ENCODE results near the gene ARSB.
"Not testable (repeated sequence)": the region's sequence is repeated elsewhere in the genome, so short reads cannot be mapped to it uniquely, and the experiment has no call there.

The ARSB gene

DNA sequence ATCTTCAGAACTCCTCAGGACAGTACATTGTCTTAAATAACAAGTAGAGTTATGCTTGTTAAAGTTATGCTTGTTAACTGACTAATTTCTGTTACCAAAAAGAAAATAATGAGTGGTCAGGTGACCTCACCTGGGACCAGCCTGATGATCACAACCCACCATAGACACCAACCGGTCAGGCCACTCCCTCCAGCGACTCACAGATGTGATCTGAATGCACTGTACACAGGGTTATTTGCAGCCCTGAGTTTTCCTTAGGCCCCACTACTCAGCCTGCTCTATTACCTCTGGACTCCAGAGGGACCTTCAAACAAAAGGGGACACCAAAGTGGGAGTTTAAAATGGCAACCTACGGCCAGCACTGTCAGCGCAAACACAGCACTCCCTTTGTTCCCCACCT is 55.3 kb downstream of the ARSB start:
- DNase-seq, result no peak

- DNase-seq, result peak in 1 of 2 donors; percentile 25
Observed at GRCh38 chr5:78927657-78928282, 57.3 kb downstream of the ARSB start.

- DNase-seq, result no peak
Observed at GRCh38 chr5:78926252-78926651, 58.9 kb downstream of the ARSB start.

- DNase-seq, result no peak
Observed at GRCh38 chr5:78925129-78925876, 59.8 kb downstream of the ARSB start.

DNA sequence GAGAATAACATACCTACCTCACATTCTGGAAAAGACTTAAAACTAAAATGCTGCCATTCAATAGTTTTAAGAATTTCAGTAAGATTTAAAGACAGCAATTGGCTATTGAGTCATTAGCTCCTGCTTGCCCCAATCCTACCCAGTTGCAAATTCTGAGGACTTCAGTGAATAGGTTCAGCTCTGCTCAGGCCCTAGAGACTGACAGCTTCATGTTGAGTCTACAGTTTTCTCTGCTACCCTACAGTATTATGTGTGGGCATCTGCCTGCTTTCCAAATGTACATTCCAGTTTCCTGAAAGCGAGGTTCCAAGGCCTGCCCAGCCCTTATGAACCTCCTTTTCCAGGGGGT is 61.5 kb downstream of the ARSB start:
- DNase-seq, result no peak

DNA sequence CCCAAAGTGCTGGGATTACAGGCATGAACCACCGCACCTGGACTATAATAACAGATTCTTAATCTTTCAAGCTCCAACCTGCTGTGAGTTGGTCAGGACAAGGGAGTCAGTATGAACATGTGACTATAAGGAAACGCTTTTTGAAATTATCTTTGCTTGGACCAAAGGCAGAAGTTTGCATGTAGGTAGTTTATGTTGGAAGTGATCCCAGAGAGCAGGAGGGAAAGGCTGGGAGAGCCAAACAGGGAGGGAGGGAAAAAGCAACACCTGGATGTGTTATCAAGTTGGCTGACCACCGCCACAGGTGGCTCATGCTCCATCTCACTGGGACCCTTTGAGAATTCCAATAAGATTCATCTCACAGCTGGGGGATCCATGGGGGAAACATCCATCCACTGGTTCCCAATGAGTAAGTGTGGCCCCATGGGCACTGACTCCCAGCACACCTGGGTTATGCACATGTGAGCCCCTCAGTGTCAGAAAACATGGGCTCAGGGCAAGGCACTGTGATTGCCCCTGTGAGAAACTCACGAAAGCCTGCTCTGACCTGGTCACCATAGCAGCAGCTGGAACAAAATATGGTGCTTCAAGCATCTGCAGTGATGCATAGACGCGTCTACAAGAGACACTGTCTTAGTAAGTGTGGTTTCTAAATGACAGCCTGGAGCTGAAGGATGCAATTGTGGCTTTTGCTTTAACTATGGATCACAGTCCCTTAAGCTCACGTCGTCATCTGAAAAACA is 62.1 kb downstream of the ARSB start:
- DNase-seq, result no peak

DNA sequence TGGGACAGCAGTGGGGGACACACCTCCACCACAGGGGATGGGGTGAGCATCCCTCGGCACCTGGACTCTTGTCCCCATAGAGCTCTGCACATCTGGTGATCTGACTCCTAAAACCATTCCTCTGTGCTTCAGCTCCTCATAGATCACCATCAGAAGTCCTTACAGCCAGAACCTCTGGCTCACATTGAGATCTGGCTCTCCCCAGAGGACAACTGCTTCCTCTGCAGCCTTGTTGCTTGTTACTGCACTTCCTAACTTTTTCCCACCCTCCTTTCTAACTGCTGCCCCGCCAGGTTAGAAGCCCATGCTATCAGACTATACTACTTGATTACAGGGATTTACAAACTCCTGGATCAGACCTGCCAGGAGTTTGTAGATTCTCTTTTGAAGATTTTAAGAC is 64.5 kb downstream of the ARSB start:
- no peak for DNase-seq

DNA sequence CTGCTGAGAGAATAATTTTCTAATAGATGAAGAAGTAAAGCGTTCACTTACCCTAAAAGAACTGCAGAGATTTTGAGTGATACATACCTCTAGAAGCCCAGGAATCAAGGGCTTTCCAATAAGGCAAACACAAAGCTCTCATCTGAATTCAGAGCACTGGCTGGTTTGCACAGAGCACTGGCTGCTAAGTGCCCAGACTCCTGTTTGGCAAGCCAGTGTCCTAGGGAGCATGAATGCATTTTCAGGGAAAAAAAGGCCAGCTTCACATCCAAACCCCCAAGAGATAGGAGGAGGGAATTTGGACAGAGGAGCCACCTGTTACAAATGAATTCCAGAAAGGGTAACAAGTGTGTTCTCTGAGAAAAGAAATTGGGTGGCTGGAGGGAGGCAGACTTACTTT is 65.3 kb downstream of the ARSB start:
- no peak for DNase-seq

DNA sequence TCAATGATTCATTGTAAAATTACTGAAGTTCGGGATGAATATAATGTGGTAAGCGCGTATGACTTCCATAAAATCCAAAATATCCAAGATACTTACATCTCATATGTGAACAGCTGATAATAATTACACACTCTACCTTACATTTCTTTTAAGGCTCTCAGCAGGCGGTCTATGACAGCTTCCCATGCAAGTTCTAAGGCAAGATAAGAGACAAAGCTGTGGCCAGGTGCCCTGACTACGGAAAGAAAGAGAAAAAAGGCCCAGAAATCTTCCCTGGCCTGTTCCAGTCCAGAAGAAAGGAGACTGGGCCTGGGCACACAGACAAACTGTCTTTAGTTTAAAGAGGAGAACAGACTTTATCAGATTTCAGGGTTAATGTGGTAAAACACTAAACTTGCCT is 69.1 kb downstream of the ARSB start:
- DNase-seq, result no peak

GRCh38 chr5:78915170-78915569 is 69.9 kb downstream of the ARSB start:
- DNase-seq, result no peak

DNA sequence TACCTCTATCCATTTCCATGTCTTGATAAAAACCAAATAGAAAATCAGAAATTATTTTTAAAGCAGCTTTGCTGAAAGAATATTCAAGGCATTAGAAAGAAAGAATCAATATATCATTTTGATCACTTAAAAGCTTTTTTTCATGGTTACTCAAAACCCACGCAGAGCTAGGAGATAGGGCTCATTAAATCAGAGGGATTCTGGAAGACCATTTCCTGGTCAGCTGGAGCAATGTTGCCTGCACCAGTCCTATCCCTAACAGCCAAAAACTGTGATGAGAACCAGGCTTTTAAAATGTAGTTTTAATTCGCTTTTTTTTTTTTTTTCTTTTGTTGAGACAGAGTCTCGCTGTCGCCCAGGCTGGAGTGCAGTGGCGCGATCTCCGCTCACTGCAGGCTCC is 72.3 kb downstream of the ARSB start:
- no peak for DNase-seq

DNA sequence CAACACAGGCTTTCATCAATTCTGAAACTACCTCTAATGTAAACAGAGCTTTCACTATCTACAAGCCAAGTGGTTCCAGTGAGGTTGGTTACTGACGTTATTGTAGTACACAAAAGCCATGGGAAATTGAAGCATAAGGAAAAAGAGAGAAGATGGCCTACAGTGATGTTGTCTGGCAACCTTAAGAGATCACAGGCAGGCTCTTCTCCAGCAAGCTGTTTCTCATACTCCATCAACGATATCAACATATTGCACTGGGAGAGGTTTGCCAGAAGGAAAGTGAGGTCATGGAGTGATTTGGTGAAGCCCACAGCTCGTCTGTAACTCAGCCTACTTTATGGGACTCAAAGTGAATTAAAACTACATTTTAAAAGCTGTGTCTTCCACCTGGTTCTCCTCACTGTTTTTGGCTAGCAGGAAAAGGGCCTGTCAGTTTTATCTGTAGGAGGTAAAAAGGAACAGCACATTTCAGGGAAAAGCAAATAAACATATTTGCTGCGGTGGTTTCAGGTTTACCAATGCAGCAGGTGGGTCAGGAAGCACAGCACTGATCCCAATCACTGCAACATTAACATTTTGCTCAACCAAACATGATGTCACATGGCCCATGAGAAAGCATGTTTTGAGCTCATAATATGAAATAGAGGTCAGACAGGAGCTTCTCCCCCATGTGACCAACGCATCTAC is 72.9 kb downstream of the ARSB start:
- no peak for DNase-seq

DNA sequence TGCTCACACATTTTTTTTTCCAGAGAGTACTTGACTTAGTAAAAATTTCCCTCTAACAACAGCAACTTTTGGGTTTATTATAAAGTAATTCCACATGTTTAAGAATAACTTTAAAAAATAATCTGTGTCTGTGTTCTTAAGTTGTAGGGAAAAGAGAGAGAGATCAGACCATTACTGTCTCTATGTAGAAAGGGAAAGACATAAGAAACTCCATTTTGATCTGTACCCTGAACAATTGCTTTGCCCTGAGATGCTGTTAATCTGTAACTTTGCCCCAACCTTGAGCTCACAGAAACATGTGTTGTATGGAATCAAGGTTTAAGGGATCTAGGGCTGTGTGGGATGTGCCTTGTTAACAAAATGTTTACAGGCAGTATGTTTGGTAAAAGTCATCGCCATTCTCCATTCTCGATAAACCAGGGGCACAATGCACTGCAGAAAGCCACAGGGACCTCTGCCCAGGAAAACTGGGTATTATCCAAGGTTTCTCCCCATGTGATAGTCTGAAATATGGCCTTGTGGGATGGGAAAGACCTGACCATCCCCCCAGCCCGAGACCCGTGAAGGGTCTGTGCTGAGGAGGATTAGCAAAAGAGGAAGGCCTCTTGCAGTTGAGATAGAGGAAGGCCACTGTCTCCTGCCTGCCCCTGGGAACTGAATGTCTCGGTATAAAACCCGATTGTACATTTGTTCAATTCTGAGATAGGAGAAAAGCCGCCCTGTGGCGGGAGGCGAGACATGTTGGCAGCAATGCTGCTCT is 75.7 kb downstream of the ARSB start:
- DNase-seq, result not testable (repeated sequence)

- DNase-seq, result no peak
Observed at GRCh38 chr5:78908173-78909061, 76.7 kb downstream of the ARSB start.

DNA sequence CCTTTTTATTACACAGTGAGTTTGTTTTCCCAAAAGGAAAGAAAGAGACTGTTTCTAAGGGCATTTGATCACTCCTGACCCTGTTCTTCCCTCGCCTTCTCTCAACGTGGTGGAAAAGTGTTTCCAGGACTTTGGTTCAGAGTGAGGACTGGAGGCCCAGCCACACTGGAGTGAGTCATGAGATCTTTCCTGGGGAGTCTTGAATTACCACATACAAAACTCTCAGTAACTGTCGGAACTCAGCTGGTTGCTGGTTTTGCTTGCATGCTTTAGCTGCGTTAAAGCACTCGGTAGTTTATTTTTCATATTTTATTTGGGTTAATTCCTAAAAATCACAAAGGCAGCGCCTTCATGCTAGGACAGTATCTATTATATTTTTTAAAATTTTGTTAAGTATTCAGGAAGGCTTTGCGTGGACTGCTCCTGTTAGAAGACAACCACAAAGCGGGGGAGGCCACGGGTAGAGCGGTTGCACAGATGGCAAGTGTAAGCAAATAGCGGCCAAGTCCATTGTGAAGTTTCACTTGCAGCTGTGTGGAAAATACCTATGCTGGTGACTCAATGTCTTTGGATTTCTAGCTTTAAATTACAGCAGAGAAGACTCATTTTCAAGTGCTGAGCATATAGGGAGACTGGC is 77.7 kb downstream of the ARSB start:
- DNase-seq, result peak; percentile 81 to 93

- peak; percentile 39 to 66 for DNase-seq
Observed at GRCh38 chr5:78905084-78905938, 79.8 kb downstream of the ARSB start.

- no peak for DNase-seq
Observed at GRCh38 chr5:78903861-78904260, 81.2 kb downstream of the ARSB start.

DNA sequence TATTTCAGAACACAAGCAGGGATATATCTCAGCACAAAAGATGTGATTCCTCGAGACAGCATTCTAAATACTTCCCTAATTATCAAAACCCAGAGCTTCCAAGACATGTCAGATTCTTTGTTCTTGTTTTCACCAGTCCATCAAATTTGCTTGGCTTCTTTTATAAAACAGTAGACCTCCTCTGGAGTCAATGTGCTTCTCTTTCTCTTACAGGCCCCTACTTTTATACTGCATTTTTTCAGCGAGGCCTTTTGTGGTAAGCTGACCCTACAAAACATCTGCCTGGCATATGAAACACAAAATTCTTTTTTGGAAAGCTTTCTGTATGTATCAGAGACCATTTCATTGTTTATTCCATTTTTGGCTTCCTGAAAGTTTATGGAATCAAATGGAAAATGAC is 81.8 kb downstream of the ARSB start:
- DNase-seq, result no peak

- peak in 1 of 2 donors; percentile 74 for DNase-seq
Observed at GRCh38 chr5:78899922-78900362, 85.2 kb downstream of the ARSB start.

DNA sequence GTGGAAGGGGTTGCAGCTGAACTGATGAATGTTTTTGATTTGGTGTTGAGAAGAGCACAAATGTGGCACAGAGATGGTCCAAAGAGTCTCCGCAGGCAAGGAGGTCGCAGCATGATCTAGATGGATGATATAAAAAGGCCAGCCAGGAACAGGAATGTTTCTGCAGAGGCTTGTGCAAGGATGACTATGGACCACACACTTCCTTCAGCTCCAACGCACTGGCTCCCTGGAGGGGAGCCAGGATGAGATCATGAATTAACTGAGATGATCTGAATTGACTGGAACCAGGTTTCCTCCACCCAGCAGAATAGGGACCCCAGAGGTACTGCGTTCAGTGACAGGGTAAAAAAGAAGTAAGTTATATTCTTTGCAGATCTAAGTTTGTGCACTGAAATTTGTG is 89.0 kb downstream of the ARSB start:
- DNase-seq, result peak; percentile 31 to 62

All from inflammatory macrophage treated with lipopolysaccharide for 1 hour (primary cell).